COLO668 (cell line): ENCODE measurements around the gene PLEKHA8.
A peak's percentile ranks its signal among the peaks of the same experiment; 100 is the strongest.

Experiments used
- DNase-seq: peaks from one replicate; lab custom pipeline; 2025; ENCODE audit not compliant: unreplicated experiment; lab: John Stamatoyannopoulos, UW

The PLEKHA8 gene

DNA sequence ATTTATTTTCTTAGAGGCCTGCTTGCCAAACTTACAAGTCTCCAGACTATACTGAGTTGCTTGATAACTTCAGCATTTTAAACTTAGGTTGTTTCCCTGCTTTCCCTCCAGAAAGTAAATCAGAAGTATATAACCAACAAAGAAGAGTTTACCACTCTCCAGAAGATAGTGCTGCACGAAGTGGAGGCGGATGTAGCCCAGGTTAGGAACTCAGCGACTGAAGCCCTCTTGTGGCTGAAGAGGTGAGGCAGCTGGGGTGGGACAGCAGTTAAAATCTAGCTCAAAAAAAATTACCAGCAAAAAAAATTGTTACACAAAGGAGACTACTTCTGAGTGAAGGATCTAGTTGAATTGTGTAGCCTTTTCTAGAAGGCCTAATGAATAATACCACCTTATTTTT is 33.6 kb downstream of the PLEKHA8 start:
- DNase-seq = peak; percentile 33

DNA sequence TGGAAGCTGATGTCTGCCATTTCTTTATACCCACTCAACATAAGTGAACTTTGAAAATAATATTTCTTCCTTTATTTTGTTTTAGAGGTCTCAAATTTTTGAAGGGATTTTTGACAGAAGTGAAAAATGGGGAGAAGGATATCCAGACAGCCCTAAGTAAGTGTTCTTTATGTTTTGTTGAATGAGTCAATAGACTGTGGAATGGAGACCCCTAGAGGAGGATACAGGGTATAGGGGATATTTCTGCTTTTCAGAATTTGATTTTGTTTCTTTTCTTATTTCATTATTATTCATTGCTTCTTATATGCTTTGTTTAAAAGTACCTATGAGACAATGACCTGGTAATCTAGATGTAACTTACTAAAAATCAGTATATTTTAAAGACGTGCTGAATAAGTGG is 34.4 kb downstream of the PLEKHA8 start:
- no peak for DNase-seq

DNA sequence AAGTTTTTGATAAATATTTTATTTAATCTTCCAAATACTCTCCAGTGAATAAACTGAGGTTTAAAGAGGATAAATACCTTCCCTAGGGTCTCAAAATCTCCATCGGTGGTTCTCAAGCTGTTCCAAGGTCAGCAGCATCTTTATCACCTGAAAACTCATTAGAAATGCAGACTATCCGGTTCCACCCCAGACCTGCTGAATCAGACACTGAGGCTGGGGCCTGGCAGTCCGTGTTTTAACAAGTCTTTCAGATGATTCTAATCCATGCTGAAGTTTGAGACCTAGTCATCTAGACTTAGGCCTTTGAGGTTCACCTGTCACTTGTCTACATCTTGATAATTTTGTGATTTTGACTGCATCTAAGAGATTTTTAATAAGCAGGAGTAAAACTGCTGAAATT is 37.5 kb downstream of the PLEKHA8 start:
- no peak for DNase-seq

DNA sequence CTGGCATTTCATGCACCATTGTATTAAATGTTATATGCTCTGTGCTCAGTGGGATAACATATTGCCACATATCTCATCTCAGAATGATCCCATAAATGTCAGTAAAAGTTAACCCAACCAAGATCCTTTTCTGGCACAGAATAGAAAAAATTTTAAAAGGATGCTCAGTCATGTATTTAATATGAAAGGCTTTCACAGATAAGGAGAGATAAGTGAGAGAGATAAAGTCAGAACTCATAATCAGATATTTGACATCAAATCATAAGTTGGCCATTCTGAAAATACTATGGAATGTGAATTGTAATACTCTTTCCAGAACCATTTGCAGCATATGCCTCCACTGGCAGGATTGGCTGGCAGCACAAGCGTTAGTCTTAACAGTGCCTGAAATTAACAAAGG is 38.5 kb downstream of the PLEKHA8 start:
- DNase-seq = no peak

DNA sequence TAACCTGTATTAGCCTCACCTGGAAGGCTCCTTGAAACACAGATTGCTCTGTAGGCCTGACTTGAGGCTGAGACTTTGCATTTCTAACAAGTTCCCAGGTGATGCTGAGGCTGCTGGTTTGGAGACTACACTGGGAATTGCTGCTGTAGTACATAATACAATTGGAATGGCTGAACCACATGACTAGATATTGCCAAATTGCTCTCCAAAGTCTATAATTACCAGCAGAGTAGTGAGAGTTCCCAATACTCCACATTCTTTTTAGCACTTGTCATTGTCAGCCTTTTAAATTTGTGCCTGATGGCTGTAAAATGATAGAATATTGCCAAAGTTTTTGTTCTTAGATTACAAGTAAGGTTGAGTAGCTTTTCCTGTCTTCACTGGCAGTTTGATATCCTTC is 39.9 kb downstream of the PLEKHA8 start:
- DNase-seq = no peak

DNA sequence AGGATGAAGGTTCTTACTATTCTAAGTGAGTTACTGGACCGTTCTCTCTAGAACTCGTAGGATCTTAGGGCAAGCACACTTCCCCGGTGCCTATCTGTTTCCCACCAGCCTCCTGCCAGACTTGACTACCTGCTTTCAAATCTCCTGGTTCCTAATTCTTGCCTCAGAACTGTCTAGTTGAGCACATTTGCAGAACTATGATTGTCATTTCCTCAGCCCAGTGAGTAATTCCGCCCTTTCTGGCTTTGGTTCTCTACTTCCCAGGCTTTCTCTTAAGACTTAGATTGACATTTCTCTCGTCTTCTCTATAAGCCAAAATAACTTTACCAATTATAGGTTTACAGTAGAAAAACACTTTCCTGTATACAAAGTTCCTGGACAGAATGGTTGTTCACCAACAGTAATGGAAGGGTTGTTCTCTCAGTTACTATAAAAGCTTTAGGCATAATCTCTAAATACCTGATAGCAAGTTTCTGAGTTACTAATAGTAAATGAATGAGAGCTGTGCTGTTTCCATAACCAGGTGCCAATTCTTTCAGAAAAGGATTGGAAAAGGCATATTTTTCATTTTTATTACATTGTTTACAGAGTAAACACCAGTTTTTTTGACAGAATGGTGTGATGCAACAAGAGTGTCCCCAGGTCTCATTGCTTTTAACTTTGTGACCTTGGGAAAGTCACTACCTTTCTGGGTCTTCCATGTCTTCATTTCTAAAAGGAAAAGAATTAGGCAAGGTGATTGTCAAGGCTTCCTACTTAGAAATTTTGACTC is 41.1 kb downstream of the PLEKHA8 start:
- no peak for DNase-seq

DNA sequence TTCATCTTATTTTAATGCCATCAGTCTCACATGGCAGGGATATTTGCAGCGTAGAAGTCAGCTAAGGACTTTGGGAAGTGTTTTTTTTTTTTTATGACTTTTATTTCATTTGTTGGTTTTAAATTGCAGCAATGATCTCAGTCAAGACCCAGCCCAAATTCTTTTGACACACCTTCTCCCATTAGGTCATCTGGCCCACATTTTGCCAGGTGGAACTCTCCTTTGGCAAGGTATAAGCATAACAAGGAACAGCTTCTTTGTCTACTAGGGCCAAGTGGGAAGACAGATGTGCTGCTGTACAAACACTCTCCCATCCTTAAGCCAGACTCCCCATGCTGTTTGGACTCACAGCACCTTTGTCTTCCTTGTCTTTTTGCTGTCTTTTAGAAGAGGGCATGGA is 41.8 kb downstream of the PLEKHA8 start:
- no peak for DNase-seq

DNA sequence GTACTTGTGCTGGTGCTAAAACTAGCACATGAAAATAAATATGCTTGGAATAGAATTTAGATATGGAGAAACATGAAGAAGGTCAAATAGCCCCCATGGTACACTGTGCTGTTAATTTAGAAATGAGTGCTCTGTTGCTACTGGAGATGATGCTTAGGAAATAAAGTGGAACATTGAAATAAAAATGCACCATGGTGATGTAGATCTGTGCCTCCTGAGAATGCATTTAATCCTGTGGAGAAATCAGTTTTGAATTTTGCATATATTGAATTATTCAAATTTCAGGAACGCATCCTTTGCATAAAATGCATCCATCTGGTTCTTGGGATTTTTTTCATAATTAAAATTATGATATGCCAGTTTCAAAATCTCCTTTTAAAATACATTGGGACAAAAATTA is 44.5 kb downstream of the PLEKHA8 start:
- DNase-seq = no peak

DNA sequence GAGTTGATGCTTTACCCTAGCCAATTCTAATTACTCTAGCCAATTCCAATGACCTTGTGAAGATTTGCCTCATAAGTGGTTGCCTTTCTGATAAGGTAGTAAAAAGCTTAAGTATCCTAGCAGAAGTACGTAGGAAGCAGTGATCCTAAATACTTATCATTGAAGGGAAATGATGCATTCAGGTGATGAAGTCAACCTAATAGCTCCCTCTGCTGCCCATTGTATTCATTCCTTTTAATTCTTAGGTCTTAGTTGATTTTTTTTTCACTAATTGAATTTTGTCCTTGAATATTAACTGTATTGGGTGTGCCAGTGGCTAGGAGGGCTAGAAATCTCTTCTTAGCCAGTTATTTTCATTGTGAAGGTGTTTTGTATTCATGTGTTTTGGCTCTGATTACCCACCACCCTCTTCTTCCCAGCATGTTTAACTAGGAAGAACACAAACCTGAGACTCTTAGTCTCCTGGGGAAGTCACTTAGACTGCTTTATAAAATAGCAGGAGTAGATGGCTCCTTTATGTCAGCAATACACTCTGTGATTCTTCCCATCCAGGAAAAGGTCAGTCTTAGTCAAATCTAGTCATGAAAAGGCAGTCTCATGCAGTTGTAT is 46.3 kb downstream of the PLEKHA8 start:
- no peak for DNase-seq

DNA sequence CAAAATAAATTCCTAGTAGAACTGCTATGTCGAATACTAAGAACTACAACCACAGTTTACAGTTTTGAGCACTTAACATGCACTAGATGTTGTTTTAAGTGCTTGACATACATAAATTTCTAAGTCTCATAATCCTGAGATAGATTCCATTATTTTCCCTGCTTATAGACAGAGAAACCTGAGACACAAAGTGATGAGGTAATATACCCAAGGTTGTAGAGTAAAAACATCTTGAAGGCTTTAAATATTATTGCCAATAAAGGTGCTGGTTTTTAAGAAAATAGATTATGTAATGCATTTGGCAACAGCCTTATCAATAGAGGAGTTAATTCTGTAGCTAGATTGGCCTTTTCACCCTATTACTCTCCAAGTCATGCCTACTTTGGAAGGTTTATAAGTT is 48.2 kb downstream of the PLEKHA8 start:
- no peak for DNase-seq

DNA sequence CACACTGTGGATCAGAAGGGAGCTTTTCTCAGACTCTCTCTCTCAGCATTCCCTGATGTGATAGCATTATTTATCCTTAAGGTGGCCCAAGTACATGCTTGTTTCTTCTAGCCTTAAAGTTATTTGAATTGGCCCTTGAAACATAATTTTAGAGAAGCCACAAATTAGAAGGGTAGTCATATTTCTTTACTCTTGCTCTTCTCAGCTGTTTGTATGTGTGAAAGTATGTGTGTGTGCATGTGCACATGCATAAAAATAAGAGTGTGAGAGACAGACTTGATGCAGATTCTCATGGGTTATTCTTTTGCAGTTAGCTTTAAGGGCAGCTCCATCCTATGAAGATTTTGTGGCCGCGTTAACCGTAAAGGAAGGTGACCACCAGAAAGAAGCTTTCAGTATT is 50.1 kb downstream of the PLEKHA8 start:
- DNase-seq = no peak

DNA sequence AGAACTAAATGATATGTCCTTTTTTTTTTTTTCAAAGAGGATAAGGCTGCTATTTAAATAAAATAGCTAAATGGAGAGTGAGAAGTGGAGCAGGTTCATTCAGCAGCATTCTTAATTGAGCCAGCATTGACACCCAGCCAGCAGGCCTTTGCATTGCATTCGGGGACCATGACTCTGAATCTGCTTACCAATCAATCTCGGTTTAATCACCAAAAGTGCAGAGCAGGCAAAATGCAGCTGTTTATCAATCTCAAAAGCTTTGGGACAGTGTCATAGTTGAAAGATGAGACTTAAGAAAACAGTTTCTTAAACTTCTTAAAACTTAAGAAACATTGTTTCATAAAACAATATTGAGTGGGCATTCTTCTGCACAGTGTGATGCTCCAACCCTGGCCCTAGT is 51.7 kb downstream of the PLEKHA8 start:
- DNase-seq = no peak

DNA sequence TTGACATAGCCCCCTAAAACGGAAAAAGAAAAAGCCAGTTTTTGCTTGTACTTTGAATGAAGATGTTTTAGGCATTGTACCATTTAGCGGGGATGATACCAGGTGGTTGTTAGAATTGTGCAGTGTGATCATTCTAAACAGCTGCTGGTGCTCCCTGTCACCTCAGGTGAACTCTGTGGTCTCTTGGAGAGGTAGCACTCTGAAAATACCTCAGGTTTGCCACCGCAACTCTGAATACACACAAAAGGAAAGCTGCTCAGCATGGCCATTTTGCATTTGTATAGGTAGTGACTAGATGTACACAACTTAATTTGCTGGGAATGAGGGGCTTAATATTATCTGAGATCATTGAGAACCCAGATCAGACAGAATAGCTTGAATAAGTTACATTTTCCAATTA is 52.6 kb downstream of the PLEKHA8 start:
- no peak for DNase-seq

DNA sequence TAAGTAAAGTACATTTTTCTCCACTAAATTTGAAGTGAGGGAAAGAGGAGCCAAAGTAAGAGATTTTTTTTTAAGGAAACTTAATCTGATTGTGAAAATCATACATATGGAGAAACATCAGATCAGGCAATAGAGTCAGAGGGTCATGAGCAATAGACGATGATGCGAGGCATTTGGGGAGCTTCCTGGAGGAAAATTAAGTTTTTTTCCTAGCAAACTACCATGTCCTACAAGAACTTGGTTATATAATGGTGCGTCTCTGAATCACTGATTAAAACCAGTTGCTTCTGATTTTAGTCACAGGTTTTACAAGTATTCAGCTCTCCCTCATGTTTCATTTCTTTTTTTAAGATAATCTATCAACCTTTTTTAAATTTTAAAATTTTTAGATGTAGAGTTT is 54.5 kb downstream of the PLEKHA8 start:
- no peak for DNase-seq

DNA sequence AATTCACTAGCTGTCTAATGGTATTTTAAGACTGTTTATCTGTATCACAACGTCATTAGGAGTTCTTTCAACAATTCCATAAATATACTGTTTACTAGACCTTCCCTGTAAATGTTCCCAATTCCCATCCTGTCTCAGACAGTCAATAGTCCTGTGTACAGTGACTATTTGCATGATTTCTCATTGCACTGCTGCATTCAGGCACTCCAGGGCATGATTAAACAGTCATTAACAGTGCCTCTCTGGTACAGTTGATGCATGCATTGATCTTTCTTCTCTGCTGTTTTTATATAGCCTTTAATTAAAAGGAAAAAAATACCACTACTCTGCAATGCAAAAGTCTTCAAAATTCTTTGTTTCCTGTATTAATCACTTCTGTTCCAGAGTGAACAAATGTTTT is 55.1 kb downstream of the PLEKHA8 start:
- no peak for DNase-seq

DNA sequence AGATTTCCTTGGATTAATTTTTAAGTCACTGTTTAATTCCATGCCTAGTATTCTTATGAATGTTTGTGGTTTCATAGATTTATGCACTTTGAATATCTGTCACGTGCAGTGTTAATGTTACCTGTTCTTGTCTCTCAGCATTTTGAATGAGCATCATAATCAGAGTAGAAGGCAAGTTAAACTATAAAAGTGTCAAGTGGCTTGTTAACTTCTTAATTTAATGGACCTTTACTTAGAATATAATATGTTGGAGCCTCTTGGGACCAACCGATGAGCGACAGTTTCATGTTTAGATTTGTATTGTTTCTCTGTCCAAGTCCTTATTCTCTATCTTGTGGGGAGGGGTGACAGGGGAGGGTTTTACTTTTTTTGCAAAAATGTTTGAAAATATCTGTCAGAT is 56.0 kb downstream of the PLEKHA8 start:
- no peak for DNase-seq

DNA sequence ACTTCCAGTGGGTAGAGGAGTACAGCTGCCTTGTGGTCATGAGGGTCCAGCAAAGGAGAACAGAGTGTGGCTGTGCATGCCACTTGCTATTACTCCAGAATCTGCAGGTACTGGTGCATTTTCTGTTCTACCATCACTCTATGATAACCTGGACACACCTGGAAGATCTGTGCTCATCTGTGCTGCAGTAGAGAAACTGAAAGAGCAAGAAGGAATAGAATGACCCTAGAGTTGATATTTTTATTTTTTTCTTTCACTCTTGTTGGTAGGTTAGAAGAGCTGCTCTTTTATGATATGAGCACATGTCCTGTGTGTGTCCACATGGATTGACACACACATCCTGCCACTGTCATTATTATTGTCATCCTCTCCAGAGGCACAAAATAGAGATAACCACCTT is 58.3 kb downstream of the PLEKHA8 start:
- DNase-seq = no peak

DNA sequence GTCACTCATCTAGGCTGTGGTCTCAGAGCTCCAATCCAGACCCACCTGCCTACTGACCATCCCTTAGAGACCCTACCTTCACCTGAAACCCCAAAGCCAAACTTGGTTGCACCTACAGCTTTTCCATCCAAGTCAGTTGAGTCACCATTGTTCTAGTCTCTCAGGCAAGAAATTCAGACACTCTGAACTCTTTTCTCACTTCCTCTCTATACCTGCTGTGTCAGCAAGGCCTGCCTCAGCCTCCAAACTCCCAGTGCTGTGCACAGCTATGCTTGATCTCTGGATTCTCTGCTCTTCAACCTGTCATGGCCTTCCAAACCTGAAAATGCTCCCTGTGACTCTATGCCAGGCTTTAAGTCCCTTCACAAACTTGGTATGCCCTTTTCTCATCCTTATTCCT is 59.2 kb downstream of the PLEKHA8 start:
- no peak for DNase-seq

DNA sequence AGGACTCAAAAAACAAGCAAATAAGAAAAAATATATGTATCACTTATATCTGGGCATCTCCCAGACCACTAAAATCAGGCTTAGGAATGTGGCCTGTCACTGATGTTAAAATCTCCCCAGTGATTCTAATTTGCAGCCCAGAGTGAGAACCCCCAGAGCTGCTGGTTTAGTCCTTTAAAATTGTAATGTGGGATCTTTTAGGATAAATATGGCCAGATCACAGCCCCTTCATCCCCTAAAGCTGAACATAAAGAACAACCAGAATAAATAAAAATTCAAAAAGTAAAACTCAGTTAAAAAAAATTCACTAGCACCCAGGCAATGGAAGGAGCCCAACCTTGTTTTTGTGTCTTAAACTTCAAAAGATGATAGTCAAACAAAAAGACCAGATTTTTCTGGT is 60.1 kb downstream of the PLEKHA8 start:
- no peak for DNase-seq

DNA sequence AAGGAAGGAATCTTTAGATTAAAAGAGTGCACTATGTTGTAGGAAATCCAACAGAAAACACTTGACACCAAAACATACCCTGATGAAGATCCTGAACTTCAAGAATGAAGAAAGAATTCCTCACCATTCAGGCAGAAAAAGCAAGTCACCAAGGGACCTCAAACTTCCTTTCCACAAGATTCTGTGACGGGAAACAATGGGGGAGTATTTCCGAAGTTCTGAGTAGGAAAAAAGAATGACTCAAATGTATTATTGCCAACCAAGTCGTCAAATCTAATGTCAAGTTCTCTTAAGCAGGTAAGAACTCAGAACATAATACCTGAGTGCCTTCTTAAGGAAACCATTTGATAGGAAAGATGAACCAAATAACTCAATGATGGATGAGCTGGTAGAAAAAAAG is 61.9 kb downstream of the PLEKHA8 start:
- no peak for DNase-seq

DNA sequence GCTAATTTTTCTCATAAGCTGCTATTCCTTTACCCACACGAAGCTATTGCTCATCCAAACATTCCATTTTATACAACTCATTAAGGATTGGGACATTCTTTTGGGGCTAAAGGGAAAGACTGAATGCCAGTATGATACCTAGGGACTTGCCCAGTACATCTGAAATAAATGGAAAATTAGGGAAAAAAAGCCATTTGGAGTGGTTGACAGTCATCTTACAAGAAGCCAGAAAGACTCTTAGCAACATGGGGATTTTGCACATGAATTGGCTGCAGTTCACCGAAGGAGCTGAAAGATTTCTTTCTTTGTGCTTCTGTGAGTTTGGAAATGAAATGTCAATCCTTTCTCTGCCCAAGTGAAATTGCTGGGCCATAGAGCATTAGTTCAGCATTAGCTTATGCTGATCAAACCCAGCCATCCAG is 63.3 kb downstream of the PLEKHA8 start:
- no peak for DNase-seq

DNA sequence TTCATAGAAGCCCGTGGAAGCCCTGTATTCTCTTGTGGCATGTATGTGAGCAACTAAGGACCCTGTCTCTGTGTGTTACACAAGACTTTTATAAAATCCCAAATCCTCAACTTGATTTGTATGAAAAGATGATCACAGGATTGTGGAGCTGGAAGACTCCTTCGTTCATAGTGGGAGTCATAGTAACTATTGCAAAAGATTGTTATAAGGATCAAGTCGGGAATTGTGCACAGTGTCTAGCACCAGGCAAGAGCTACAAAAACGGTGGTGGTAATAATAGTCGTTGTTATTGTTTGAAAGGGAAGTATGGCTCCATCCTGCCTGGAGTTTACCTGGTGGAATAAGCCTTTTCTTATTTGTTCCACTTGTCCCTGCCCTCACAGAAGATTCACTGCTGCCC is 63.8 kb downstream of the PLEKHA8 start:
- no peak for DNase-seq

DNA sequence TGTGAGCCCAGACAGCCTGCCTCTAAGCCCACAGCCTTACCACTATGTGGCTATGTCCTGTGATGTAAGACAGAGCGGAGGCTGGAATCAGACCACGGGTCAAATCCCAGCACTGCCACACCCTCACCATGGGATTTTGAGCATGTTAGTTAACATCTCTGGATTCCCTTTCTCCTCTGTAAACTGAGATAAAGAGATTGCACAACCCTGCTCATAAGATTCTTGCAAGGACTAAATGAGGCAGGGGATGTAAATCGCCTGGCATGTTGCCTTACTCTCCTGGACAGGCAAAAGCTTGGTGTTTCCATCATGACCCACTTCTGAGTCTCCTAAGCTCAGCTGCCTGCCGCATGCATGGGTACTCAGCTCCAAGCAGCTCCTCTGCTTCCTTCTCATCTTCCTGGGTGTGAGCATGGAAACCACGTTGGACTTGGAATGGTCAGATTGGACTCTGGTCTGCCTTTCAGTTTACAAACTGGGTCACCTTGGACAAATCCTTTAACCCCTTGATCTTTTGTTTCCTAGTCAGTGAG is 65.3 kb downstream of the PLEKHA8 start:
- no peak for DNase-seq
